Adrenal gland (tissue), 12 donors: ENCODE measurements around the gene SENP8. TPM values are rescaled to one million over a fixed set of nuclear protein-coding genes. Genes with fewer than 3 reads are reported as not detected.

ENCODE experiments used
- DNase-seq, 7 donors: peaks; one replicate each; pipeline ENCODE4 v3.0.0-alpha.2; 2019 to 2020
- H3K27ac ChIP-seq, 5 donors: fragments of 200-600 bp; sonication (generic) in 4 of 5; 1 replicate in 3 of 5; 2 replicates in 2 of 5; pipeline versions ENCODE4 v1.5.1 to v1.8.0; 2016 to 2020; ENCODE audit warnings: mild to moderate bottlenecking in 1 of 5
- H3K27me3 ChIP-seq: fragments of 200-600 bp; 2 replicates; pipeline ENCODE4 v1.8.0; 2021
- H3K36me3 ChIP-seq, 2 donors: fragments of 200-600 bp; replicated peaks in 1 of 2; 1 replicate in 1 of 2; 2 replicates in 1 of 2; pipeline versions ENCODE4 v1.5.1 to v1.8.0; 2018 to 2022
- H3K4me1 ChIP-seq, 2 donors: fragments of 200-600 bp; replicated peaks in 1 of 2; 1 replicate in 1 of 2; 2 replicates in 1 of 2; pipeline versions ENCODE4 v1.5.1 to v1.8.0; 2018 to 2021
- H3K4me3 ChIP-seq, 4 donors: fragments of 200-600 bp; sonication (generic) in 3 of 4; one replicate each; pipeline ENCODE4 v1.5.1; 2016 to 2018
- H3K9me3 ChIP-seq, 3 donors: fragments of 200-600 bp; sonication (generic) in 1 of 3; replicated peaks in 1 of 3; 1 replicate in 2 of 3; 2 replicates in 1 of 3; pipeline versions ENCODE4 v1.5.1 to v1.8.0; 2016 to 2021
- POLR2A ChIP-seq, 2 donors: fragments of 450-650 bp; IDR thresholded peaks; one replicate each; pipeline ENCODE4 v1.6.1; 2017; ENCODE audit warnings: antibody characterized with exemption in 2 of 2, mild to moderate bottlenecking in 2 of 2, moderate library complexity in 1 of 2
- WGBS, 4 donors: extraction: QIAGEN DNeasy Blood & Tissue Kit in 2 of 4; methylation state at CpG; one replicate each; pipeline versions ENCODE4 v1.1.5 to v1.1.7; 2013 to 2017; 5-methylcytosine and 5-hydroxymethylcytosine counted together
- intact Hi-C, 2 donors: fragments of 100-400 bp; cut with DNase I; formaldehyde crosslinking; loops; one replicate each; pipeline versions ENCODE4 v1.14.1 to v1.15.0; 2022 to 2023
- polyA plus RNA-seq, 3 donors: library from polyadenylated mRNA; stranded (reverse); fragments of 200-250 nt in 2 of 3; fragments of 350-450 nt in 1 of 3; fragmentation: Illumina TruSeq in 1 of 3; extraction: RNeasy Lipid Tissue Mini Kit (QIAGEN cat#74804) in 1 of 3; gene quantifications; one replicate each; pipeline ENCODE4 v1.2.3, GENCODE V29; 2013 to 2014
- total RNA-seq, 9 donors: library from RNA; depleted of rRNA in 4 of 9; stranded (reverse); fragments of >200 nt in 4 of 9; fragments of 120-200 nt in 1 of 9; fragmentation: NEBNext Ultra II Directional in 1 of 9; extraction: Animal tissue kit (Norgen Biotek cat#: 25700) in 1 of 9; gene quantifications; one replicate each; pipeline versions ENCODE4 v1.1.0 to v1.2.4, GENCODE V29; 2013 to 2023
- TF ChIP-seq, protein P1 (sequence below), 6 experiments: fragments of 450-650 bp in 4 of 6; fragments of 200-600 bp in 2 of 6; sonication (generic) in 1 of 6; IDR thresholded peaks; 1 replicate in 5 of 6; 2 replicates in 1 of 6; pipeline versions ENCODE4 v1.5.1 to v1.8.0; 2016 to 2021; ENCODE audit warnings: antibody characterized with exemption in 6 of 6, mild to moderate bottlenecking in 2 of 6, moderate library complexity in 1 of 6
- donor health status: healthy with polysubstance abuse.
- donor health status: Bipolar disorder and iron deficiency.
- donor health status: DM: yes; HTN: yes; CAD: no.
- donor health status: DM: no; HTN: no; CAD: no.
- donor health status: DM: no; HTN: no; CAD: no.
- donor health status: DM: yes; HTN: yes; CAD: no.

Gene SENP8
- total and polyA plus RNA-seq, 12 donors = 0.94 to 6.0 (median 3.5) TPM

DNA sequence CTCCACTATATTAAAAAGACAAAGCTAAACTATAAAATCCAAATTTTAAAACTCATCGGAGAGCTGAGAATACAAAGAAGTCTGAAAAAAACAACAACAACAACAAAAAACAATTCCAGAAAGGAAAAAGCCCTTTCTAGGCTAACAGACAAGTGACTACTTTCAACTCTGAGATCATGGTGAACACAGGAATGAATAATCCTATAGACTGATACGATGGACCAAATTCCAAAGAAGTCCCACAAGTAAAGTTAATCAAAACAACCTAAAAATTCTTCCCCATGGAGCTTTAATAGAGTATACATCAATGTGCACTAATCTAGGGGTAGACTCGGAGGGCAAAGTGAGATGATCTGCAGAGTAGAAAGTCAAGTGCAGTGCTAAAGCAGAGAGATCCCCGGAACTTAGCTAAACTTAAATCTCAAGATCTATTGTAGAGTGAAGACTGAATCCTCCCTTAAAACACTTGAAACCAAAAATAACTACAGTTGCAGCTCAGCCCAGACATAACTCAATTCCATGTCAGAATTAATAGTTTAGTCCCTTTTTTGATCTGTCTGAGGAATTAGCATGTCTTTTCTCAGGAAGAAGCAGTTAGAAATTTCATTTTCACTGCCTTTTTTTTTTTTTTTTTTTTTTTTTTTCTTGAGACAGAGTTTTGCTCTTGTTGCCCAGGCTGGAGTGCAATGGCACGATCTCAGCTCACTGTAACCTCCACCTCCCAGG lies 43.7 kb upstream of the SENP8 start:
- Histone ChIP-seq H3K36me3 (no peaks in the 10 kb centered on the region), H3K27ac (no peak overlapping the region), H3K4me1 (no peaks in the 10 kb centered on the region), H3K27me3 (no peaks in the 10 kb centered on the region), H3K4me3 (no peak overlapping the region), H3K9me3 (no peaks in the 10 kb centered on the region)
- WGBS, 4 donors = 84 to 91% (median 86%) methylated on average over 5 of the region's 5 CpGs
- intact Hi-C loops = no loop called here
- TF ChIP-seq POLR2A (IDR thresholded peaks at IDR 0.05) = no peak
- TF ChIP-seq, protein P1, sequence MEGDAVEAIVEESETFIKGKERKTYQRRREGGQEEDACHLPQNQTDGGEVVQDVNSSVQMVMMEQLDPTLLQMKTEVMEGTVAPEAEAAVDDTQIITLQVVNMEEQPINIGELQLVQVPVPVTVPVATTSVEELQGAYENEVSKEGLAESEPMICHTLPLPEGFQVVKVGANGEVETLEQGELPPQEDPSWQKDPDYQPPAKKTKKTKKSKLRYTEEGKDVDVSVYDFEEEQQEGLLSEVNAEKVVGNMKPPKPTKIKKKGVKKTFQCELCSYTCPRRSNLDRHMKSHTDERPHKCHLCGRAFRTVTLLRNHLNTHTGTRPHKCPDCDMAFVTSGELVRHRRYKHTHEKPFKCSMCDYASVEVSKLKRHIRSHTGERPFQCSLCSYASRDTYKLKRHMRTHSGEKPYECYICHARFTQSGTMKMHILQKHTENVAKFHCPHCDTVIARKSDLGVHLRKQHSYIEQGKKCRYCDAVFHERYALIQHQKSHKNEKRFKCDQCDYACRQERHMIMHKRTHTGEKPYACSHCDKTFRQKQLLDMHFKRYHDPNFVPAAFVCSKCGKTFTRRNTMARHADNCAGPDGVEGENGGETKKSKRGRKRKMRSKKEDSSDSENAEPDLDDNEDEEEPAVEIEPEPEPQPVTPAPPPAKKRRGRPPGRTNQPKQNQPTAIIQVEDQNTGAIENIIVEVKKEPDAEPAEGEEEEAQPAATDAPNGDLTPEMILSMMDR (IDR thresholded peaks at IDR 0.05) = no peak
- DNase-seq = no peak

DNA sequence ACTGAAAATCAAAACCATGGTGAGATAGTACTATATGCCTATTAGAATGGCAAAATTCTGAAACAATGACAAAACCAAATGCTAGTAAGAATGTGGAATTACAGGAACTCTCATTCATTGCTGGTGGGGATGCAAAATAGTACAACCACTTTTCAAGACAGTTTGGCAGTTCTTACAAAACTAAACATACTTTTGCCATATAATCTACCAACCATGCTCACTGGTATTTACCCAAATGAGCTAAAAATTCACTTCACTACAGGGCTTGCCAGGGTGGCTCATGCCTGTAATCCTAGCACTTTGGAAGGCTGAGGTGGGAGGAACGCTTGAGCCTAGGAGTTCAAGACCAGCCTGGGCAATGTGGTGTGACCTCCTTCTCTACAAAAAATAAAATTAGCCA lies 40.3 kb upstream of the SENP8 start:
- Histone ChIP-seq H3K27ac (no peak overlapping the region), H3K4me3 (no peak overlapping the region), H3K27me3 (no peaks in the 10 kb centered on the region), H3K4me1 (no peaks in the 10 kb centered on the region), H3K36me3 (no peaks in the 10 kb centered on the region), H3K9me3 (no peaks in the 10 kb centered on the region)
- no peak for DNase-seq
- intact Hi-C loops = no loop called here
- WGBS, 4 donors = 100% methylated on average over 1 of the region's 1 CpG
- TF ChIP-seq, protein P1 (IDR thresholded peaks at IDR 0.05) = no peak
- TF ChIP-seq POLR2A (IDR thresholded peaks at IDR 0.05) = no peak

DNA sequence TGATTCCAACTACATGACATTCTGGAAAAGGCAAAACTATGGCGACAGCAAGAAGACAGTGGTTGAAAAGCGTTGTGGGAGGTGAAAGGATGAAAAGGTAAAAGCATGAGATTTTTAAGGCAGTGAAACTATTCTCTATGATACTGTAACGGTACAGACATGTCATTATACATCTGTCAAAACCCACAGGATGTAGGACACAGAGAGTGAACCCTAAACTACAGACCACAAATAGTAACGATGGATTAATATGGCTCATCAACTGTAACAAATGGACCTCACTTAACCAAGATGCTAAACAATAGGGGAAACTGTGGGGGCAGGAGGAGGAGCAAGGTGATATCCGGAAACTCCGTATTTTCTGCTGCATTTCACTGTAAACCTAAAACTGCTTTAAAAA lies 39.3 kb upstream of the SENP8 start:
- no peaks in the 10 kb centered on the region for H3K36me3 ChIP-seq
- TF ChIP-seq POLR2A (IDR thresholded peaks at IDR 0.05) = no peak
- no peak for DNase-seq
- no peaks in the 10 kb centered on the region for H3K27me3 ChIP-seq
- no peaks in the 10 kb centered on the region for H3K4me1 ChIP-seq
- no peaks in the 10 kb centered on the region for H3K9me3 ChIP-seq
- H3K4me3 ChIP-seq = no peak overlapping the region
- WGBS, 4 donors = 86 to 91% (median 90%) methylated on average over 6 of the region's 6 CpGs
- intact Hi-C loops = no loop called here
- H3K27ac ChIP-seq = no peak overlapping the region

DNA sequence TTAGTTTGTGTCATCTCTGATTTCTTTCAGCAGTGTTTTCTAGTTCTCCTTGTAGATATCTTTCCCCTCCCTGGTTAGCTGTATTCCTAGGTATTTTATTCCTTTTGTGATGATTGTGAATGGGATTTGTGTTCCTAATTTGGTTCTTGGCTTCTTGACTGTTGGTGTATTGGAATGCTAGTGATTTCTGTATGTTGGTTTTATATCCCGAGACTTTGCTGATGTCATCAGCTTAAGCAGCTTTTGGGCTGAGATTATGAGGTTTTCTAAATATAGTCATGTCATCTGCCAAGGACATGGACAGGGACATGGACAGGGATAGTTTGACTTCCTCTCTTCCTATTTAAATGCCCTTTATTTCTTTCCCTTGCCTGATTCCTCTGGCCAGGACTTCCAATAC lies 36.0 kb upstream of the SENP8 start:
- H3K9me3 ChIP-seq = no peaks in the 10 kb centered on the region
- no peak for DNase-seq
- no peaks in the 10 kb centered on the region for H3K27me3 ChIP-seq
- WGBS, 4 donors = 83 to 94% (median 91%) methylated on average over 1 of the region's 1 CpG
- H3K36me3 ChIP-seq = no peaks in the 10 kb centered on the region
- intact Hi-C loops = no loop called here
- no peaks in the 10 kb centered on the region for H3K4me1 ChIP-seq
- H3K27ac ChIP-seq = no peak overlapping the region
- H3K4me3 ChIP-seq = no peak overlapping the region
- TF ChIP-seq, protein P1 (IDR thresholded peaks at IDR 0.05) = no peak
- TF ChIP-seq POLR2A (IDR thresholded peaks at IDR 0.05) = no peak
